HG02610 (cell line): ENCODE measurements around the gene GLS.
"Not testable (repeated sequence)": the region's sequence is repeated elsewhere in the genome, so short reads cannot be mapped to it uniquely, and the experiment has no call there.

Experiments used
- ATAC-seq: cut with Tn5 transposase; IDR thresholded peaks from one replicate; pipeline ENCODE4 v1.9.1; 2021; ENCODE audit warnings: mild to moderate bottlenecking, moderate library complexity; ENCODE audit not compliant: unreplicated experiment

Gene GLS

DNA sequence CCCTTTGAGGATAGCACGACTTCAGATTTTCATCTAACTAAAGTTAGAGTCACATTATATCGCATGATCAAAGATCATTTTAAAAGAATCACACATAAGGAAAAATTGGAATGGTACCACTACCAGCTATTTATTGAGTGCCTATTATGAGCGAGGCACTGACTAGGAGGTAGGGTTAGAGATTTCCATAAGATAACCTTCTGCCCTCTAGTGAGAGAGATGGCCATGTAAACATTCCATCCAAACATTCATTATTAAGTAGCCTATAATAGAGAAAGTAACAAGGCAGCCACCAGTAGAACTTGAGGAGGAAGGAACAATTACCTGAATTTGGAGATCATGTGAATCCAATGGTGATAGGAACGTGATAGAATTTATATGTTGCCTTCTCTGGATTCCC is 25.4 kb upstream of the GLS start:
- no peak for ATAC-seq

DNA sequence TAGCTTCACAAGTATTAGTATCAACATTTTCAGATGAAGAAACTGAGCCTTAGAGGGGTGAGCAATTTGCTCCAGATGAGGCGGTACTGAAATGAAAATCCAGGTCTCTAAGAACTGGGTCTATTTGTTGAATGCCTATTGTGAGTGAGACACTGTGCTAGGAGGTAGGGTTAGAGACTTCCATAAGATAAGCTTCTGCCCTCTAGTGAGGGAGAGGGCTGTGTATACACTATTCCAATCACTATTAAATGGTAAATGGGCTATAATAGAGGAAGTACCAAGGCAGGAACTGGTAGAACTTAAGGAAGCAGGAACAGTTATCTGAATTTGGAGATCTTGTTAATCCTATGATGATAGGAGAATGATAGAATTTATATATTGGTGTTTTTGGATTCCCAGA is 23.6 kb upstream of the GLS start:
- ATAC-seq, result no peak

DNA sequence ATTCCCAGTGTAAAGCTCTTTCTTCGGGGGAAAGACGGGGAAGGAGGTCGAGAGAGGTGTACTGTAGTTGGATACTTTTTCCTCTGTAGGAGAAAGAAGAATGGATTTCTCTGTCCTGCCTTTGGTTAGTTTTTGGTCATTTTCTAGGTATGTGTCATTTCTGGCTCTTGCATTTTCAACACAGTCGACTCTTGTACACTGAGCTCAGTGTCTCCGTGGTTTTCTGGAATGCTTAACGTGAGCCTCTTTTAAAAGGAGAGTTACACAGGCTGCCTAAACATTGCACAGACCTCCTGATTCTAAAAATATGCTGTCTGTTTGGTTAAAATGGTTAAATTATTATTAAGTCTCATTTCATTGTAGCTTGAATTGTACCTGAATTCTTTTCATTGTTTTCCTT is 21.8 kb upstream of the GLS start:
- no peak for ATAC-seq

DNA sequence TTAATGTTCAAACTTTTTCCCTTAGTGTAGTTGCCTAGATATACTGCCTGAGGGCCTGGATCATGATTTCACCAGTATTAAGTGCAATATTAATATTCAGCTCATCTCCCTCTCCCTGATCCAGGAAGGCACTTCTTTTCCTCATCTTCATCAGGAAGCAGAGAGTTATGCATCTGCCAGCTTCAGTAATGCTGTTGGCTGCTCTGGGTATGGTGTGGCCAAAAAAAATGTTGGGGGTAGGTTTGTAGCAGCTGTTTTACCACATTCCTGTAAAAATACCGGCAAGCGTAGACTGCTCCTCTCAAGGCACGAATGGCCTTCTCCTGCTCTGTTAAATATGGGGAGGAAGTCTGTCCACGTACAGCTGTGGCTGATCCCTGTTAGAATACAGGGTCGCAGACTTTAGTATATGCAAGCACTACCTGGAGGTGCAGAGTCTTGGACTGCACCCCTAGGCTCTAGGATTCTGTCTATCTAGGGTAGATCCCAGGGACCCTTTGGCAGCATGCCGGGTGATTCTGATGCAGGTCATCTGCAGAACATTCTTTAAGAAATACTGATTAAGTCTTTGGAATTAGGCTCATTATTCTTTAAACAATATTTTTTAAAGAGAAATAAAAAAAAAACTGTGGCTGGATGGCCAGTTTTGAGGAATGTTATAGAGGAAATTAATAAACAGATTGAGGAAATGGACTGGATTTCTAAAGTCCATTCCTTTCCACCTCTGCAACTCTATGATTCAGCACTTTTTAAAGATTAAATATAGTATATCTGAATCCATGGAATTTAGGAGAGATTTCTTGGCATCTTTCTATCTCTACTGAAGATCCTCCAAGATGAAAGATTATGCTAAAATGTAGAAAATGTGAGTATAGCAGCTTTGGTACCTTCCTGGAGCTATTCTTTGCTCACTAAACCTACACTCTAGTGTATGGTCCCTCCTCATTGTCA is 21.0 kb upstream of the GLS start:
- no peak for ATAC-seq

DNA sequence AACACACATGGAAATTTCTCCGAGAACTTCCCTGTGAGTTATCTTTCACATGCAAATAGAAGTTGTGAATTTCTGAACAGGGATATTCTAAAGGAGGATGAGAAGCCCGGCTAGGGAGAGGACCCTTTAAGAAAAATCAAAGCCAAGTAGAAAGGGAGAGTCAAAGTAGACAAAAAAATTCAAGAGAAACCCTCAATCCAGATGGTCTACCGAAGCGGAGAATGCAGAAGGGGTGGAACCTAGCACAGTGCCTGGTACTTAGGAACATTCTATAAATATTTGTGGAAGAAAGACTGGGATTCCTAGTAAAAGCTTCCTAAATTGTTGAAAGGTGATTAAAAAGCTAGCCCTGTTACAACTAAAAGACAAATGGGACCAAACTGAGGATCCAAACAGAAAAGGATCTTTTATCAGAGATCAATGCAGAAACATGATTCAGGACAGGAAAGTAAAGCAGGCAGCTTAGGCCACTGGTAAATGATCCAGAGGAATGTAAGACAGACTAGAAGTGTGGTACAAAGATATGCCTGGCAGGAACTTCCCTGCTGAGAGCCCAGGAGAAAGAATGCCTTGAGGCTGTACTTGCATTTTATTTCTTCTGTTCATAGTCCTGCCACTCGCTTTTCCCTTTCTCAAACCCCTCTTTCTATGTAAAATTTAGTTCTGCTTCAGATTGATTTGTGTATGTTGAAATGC is 19.5 kb upstream of the GLS start:
- no peak for ATAC-seq

DNA sequence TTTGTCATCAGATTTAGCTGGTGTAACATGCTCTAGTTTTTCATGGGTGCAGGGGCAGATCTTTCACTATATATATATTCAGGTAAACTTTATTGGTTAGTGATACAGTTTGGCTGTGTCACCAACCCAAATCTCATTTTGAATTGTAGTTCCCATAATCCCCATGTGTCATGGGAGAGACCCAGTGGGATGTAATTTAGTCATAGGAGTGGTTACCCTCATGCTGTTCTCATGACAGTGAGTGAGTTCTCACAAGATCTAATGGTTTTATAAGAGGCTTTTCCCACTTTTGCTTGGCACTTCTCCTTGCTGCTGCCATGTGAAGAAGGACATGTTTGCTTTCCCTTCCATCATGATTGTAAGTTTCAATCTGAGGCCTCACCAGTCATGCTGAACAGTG is 18.5 kb upstream of the GLS start:
- not testable (repeated sequence) for ATAC-seq

DNA sequence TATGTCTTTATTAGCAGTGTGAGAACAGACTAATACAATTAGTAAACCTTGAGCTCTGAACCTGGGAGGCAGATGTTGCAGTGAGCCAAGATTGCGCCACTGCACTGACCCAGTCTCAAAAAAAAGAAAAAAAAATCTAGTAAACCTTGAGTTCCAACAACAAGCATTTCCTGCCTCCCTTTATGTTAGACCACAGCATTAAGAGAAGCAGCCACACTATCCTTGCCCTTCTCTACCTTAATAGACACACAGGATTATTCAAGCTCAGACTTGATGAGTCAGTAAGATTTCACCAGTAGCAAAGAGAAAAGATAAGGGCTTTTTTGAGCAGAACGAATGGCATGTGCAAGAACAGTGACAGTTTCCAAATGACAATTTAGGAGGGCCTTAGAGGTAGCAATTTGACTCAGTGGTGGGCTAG is 18.0 kb upstream of the GLS start:
- ATAC-seq, result no peak

DNA sequence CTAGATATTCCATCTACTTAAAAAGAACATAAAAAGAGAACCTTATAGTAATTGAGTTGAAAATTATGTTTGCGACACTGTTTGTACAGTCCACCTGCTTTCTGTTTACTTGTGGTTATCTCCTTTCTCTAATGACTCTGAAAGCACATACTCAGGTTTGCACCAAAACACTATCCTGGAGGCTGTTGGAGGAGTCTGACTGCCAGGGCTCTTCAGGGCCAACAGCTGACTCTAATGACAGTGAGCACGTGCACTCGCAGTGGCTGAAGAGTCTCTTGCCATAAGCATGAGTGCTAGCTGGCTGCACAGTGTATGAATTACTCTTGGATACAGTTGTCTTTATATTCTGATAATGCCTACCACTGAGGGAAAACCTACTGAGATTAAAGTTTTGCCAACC is 16.7 kb upstream of the GLS start:
- ATAC-seq, result no peak

DNA sequence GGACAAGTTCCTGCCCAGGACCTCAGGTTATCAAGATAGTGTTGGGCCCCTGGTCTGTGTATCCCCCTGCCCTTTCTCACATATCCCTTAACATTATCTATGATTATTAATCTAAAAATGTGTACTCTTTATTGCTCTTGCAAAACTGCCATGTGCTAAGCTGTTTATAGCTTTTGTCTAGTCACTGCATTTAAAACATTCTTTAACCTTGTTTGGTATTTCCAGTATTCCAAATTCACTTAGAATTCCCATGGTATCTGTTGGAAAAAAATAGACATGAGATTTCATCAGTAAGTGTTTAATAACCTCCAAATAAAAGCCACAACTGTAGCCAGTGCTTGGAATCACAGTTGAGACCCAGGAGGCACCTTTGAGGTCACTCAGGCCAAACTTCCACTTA is 16.2 kb upstream of the GLS start:
- ATAC-seq, result no peak

DNA sequence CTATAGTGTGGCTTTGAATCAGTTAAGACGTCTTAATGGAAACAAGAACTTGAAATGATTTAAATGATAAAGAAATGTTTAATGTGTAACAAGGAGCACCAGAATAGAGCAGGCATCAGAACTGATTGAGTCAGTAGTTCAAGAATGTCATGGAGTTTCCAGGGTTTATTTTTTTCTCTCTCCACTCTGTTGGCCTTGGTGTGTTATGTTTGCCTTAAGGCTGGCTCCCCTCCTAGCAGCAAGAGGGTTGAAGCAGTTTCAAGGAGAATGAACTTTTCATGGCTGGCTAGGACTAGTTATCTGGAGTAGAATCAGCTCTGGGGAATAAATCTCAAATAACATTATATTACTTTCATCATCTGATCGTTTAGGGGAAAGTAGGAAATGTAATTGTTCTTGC is 13.4 kb upstream of the GLS start:
- ATAC-seq, result no peak

DNA sequence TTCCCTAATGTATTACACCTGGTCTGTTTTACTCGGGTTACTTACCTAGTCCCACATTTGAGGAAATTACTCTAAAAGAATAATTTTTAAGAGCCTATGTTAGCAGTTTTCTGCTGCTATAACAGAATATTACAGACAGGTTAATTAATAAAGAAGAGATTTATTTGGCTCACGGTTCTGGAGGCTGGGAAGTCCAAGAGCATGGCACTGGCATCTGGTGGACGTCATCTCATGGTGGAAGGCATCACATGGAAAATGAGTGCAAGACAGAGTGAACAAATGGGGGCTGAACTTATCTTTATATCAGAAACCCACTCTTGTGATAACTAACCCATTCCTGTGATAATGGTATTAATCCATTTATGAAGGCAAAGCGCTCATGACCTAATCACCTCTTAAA is 12.8 kb upstream of the GLS start:
- ATAC-seq, result no peak

DNA sequence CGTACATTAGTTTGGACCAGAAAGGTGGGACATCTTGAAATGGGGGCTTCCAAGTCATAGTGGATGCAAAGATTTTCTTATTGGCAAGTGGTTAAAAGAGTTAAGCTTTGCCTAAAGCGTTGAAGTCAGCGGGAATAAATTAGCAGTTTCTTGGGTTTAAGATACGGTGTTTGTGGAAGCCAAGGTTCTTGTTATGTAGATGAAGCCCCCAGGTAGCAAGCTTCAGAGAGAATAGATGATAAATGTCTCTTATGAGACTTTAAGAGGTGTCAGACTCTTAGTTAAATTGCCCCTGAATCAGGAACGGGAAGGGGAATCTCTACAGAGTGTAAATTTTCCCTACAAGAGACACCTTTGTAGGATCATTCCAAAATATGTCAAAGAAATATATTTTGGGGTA is 10.9 kb upstream of the GLS start:
- ATAC-seq, result no peak

DNA sequence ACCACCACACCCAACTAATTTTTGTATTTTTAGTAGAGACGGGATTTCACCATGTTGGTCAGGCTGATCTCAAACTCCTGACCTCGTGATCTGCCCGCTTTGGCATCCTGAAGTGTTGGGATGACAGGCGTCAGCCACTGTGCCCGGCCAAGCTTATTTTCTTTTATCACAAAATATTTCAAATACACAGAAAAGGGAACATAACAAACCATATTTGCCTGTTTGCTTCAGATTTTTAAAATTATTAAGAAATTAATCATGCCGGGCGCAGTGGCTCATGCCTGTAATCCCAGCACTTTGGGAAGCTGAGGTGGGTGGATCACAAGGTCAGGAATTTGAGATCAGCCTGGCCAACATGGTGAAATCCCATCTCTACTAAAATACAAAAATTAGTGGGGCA is 7.2 kb upstream of the GLS start:
- ATAC-seq, result not testable (repeated sequence)

DNA sequence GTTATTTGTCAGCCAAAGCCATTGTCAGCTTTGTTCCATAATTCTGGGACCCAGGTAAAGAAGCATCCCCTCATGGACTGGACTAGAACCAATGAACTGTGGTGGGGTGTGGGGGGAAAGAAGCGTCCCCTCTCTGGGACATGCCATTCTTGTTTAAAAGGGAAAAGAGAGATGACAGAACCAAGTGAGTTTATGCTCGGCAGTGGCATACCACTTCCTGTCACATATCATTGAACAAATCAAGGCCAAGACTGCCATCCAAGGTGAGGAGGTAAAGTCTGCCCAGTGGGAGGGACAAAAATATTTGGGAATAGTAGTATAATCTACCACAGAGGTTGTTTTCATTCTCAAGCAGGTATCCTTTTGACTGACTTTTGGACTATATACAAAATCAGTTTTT is 4.7 kb upstream of the GLS start:
- no peak for ATAC-seq

DNA sequence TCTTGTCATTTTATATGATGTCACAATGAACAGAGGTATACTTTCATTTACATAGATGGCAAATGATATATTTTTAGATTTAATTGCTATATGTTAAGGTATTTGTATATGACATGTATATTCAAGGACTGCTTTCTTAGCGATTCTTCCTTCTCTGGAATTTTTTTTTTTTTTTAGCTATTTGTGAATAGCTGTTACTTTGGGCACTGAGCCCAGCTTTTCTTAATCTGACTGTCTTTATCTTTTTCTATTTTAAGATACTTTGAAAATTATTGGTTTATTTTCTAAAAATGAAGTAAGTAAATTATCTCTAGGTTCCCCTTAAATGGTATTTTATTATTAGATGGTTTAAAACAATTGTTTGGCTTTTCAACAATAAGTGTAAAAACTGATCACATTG is 4.0 kb upstream of the GLS start:
- ATAC-seq, result no peak

DNA sequence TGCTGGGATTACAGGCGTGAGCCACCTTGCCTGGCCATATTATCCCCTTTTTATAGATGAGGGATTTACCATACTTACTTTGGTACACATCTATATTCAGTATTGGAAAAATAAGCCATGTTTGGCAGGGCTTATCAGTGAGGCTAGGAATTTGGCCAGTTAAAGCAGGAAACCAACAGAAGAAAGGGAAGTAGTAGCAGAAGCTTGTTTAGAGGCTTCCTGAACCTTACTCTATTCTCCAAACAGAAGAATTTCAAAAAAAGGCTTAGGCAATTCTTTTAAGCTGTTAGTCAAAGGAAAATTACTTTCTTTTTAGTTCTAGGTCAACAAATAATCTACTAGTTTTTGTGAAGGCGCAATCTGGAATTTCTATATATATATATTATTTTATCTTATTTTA is 3.2 kb upstream of the GLS start:
- ATAC-seq, result no peak

DNA sequence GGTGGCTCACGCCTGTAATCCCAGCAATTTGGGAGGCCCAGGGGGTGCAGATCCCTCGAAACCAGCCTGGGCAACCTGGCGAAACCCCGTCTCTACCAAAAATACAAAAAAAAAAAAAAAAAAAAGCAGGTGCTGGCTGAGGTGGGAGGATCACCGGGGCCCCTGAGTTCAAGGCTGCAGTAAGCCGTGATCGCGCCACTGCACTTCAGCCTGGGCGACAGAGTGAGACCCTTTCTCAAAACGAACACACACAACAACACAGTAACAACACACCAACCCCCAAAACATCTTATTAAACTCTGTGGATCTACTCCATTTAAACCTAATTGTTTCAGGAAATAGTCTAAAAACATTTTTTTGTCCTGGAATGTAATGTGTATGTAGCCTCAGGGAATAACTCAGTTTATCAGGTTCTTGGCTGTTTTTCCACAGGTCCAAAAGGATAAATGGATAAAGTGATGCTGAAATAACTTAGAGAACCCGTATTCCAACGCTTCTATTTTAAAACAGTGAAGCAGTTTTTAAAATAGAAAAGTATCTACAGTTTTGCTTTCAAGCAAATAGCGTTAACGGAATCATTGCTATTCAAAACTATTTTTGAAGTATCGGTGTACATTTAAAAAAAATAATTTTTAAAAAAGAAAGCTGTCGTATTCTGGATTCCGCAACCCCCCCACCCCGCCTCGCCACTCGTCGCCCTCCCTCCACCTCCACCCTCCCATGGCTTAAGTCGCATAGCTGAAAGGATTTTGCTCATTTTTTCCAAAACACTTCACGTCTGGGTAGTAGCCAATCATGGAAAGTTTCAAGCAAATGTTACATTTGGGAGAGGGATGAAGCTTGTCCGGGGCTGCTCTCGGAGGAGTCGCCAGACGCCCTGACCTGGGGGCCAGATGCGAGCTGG is 895 bp upstream of the GLS start:
- ATAC-seq, result peak; percentile 0

DNA sequence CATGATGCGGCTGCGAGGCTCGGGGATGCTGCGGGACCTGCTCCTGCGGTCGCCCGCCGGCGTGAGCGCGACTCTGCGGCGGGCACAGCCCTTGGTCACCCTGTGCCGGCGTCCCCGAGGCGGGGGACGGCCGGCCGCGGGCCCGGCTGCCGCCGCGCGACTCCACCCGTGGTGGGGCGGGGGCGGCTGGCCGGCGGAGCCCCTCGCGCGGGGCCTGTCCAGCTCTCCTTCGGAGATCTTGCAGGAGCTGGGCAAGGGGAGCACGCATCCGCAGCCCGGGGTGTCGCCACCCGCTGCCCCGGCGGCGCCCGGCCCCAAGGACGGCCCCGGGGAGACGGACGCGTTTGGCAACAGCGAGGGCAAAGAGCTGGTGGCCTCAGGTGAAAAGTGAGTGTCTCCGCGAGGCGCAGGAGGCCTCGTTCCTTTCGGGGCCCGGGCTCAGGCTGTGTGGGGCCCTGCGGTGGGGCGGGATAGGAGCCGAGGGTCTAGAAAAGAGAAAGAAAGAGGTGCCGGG is 520 bp downstream of the GLS start:
- ATAC-seq, result no peak

DNA sequence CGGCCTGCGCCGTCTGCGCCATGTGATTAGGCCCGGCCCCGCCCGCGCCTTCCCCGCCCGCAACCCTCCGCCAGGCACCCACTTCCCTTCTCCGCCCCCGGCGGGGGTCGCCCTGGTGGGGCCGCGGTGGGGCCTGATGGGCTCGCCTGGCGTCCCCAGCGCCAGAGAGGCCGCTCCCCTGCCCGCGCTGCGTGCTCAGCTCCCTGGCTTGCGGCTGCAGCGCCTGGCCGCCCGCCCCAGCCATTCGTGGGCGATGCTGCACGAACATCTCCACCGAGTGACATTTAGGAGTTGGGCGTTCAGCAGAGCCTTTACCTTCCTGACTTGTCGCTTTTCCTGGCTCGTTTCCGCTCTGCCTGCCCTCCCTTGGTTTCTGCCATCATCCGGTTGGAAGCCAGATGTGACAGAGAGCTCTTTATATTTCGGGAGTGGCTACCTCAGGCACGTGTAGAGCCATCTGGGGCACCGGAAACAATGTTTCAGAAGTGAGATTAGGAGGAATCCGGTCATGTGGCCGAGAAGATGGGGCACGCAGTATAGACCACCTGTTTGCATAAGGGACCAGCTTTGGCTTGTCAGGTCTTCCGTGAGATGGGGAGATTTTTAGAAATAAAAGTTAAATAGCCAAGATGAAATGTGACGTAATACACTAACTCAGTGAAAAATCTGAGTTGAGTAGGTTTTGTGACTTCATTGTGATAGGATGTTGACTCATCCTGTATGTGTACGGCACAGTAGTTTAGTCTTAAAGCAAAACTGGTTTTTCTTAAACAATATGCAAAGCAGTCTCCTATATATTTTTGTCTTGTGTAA is 1.2 kb downstream of the GLS start:
- ATAC-seq, result peak; percentile 51

DNA sequence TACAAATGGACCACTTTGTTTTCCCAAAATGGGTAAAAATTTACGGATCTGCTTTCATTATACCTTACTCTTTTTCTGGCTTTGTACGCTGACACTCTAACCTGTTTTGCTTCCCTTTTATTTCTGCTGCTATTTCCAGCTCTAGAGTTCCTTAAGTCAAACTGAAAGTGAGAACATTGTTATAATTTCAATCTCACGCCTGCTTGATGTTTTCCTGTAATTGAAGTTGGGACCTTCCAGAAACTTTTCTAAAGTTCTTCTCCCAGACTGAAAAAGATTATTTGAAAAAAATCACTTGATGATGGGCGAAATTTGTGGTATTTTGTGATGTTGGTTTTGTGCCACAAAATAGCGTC is 1.8 kb downstream of the GLS start:
- ATAC-seq, result peak; percentile 22
